GM23338 (cell line): ENCODE measurements around the gene CCDC167. TPM values are rescaled to one million over a fixed set of nuclear protein-coding genes. Genes with fewer than 3 reads are reported as not detected.

Experiments
- CREB1 ChIP-seq: fragments of 250-450 bp; sonication (Bioruptor Pico); IDR thresholded peaks from 2 replicates; pipeline ENCODE4 v1.5.0; 2020; ENCODE audit warnings: low read depth, mild to moderate bottlenecking, moderate library complexity
- EZH2 ChIP-seq: fragments of 200-600 bp; sonication (generic); IDR thresholded peaks from one replicate; pipeline ENCODE4 v1.8.0; 2017; ENCODE audit warnings: antibody characterized with exemption, mild to moderate bottlenecking, low read depth; ENCODE audit not compliant: unreplicated experiment
- NANOG ChIP-seq: IDR thresholded peaks from 2 replicates; pipeline ENCODE4 v1.6.1; 2016; ENCODE audit warnings: antibody characterized with exemption, borderline replicate concordance
- STAT1 ChIP-seq: IDR thresholded peaks from one replicate; pipeline ENCODE4 v1.6.1; 2016; ENCODE audit warnings: antibody characterized with exemption; ENCODE audit not compliant: unreplicated experiment
- ZNF331 ChIP-seq: fragments of 250-450 bp; sonication (Bioruptor Pico); IDR thresholded peaks from 2 replicates; pipeline ENCODE4 v1.5.0; 2020; ENCODE audit warnings: low read depth, mild to moderate bottlenecking, moderate library complexity
- polyA plus RNA-seq: library from polyadenylated mRNA; unstranded; fragments of >200 nt; fragmentation: Nextera tagmentation; extraction: Ambion mirVana; gene quantifications from 2 replicates; pipeline ENCODE4 v1.2.1, GENCODE V29; 2016
- total RNA-seq: library from RNA; depleted of rRNA; stranded (reverse); fragments of >200 nt; shearing (Covaris generic); gene quantifications from 2 replicates; pipeline ENCODE4 v1.2.3, GENCODE V29; 2014
- TF ChIP-seq, protein P1 (sequence below): fragments of 250-450 bp; sonication (Bioruptor Pico); IDR thresholded peaks from 2 replicates; pipeline ENCODE4 v1.5.0; 2020; ENCODE audit warnings: mild to moderate bottlenecking, moderate library complexity
- TF ChIP-seq, protein P2 (sequence below), 2 experiments: fragments of 200-600 bp in 1 of 2; sonication (generic) in 1 of 2; conservative IDR thresholded peaks; 2 replicates each; pipeline versions ENCODE4 v1.5.1 to v1.6.1; 2016 to 2017; ENCODE audit warnings: antibody characterized with exemption in 2 of 2, low read depth in 2 of 2, mild to moderate bottlenecking in 2 of 2, moderate library complexity in 1 of 2
- TF ChIP-seq, protein P3 (sequence below): IDR thresholded peaks from 2 replicates; pipeline ENCODE4 v1.6.1; 2016; ENCODE audit warnings: antibody characterized with exemption

Gene CCDC167
- total and polyA plus RNA-seq, 2 experiments from 2014 or later: 17.6 to 21.4 TPM

DNA sequence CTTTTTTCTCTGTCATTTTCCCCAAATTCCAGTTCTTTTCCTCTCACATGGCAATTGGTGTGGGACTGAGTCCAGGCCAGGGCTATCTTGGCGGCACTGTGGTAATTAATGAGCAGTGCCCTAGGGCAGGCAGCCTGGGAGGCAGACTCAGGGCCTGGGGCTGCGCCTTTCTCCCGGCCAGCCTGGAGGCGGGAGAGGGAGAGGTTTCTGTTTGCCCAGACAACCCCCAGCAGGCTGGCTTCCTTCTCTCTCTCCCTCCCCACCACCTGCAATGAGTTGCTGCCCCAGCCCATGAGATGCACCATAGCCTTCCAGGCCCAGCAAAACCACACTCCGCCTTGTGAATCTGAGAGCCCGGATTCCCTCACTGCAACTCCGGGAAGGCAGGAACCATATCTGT, 15.1 kb upstream of the CCDC167 start (continued):
- TF ChIP-seq, protein P1, sequence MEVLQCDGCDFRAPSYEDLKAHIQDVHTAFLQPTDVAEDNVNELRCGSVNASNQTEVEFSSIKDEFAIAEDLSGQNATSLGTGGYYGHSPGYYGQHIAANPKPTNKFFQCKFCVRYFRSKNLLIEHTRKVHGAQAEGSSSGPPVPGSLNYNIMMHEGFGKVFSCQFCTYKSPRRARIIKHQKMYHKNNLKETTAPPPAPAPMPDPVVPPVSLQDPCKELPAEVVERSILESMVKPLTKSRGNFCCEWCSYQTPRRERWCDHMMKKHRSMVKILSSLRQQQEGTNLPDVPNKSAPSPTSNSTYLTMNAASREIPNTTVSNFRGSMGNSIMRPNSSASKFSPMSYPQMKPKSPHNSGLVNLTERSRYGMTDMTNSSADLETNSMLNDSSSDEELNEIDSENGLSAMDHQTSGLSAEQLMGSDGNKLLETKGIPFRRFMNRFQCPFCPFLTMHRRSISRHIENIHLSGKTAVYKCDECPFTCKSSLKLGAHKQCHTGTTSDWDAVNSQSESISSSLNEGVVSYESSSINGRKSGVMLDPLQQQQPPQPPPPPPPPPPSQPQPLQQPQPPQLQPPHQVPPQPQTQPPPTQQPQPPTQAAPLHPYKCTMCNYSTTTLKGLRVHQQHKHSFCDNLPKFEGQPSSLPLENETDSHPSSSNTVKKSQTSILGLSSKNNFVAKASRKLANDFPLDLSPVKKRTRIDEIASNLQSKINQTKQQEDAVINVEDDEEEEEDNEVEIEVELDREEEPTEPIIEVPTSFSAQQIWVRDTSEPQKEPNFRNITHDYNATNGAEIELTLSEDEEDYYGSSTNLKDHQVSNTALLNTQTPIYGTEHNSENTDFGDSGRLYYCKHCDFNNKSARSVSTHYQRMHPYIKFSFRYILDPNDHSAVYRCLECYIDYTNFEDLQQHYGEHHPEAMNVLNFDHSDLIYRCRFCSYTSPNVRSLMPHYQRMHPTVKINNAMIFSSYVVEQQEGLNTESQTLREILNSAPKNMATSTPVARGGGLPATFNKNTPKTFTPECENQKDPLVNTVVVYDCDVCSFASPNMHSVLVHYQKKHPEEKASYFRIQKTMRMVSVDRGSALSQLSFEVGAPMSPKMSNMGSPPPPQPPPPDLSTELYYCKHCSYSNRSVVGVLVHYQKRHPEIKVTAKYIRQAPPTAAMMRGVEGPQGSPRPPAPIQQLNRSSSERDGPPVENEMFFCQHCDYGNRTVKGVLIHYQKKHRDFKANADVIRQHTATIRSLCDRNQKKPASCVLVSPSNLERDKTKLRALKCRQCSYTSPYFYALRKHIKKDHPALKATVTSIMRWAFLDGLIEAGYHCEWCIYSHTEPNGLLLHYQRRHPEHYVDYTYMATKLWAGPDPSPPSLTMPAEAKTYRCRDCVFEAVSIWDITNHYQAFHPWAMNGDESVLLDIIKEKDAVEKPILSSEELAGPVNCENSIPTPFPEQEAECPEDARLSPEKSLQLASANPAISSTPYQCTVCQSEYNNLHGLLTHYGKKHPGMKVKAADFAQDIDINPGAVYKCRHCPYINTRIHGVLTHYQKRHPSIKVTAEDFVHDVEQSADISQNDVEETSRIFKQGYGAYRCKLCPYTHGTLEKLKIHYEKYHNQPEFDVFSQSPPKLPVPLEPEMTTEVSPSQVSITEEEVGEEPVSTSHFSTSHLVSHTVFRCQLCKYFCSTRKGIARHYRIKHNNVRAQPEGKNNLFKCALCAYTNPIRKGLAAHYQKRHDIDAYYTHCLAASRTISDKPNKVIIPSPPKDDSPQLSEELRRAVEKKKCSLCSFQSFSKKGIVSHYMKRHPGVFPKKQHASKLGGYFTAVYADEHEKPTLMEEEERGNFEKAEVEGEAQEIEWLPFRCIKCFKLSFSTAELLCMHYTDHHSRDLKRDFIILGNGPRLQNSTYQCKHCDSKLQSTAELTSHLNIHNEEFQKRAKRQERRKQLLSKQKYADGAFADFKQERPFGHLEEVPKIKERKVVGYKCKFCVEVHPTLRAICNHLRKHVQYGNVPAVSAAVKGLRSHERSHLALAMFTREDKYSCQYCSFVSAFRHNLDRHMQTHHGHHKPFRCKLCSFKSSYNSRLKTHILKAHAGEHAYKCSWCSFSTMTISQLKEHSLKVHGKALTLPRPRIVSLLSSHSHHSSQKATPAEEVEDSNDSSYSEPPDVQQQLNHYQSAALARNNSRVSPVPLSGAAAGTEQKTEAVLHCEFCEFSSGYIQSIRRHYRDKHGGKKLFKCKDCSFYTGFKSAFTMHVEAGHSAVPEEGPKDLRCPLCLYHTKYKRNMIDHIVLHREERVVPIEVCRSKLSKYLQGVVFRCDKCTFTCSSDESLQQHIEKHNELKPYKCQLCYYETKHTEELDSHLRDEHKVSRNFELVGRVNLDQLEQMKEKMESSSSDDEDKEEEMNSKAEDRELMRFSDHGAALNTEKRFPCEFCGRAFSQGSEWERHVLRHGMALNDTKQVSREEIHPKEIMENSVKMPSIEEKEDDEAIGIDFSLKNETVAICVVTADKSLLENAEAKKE (CRISPR knock-in tag): no peak
- TF ChIP-seq EZH2: no peak
- TF ChIP-seq, protein P2, sequence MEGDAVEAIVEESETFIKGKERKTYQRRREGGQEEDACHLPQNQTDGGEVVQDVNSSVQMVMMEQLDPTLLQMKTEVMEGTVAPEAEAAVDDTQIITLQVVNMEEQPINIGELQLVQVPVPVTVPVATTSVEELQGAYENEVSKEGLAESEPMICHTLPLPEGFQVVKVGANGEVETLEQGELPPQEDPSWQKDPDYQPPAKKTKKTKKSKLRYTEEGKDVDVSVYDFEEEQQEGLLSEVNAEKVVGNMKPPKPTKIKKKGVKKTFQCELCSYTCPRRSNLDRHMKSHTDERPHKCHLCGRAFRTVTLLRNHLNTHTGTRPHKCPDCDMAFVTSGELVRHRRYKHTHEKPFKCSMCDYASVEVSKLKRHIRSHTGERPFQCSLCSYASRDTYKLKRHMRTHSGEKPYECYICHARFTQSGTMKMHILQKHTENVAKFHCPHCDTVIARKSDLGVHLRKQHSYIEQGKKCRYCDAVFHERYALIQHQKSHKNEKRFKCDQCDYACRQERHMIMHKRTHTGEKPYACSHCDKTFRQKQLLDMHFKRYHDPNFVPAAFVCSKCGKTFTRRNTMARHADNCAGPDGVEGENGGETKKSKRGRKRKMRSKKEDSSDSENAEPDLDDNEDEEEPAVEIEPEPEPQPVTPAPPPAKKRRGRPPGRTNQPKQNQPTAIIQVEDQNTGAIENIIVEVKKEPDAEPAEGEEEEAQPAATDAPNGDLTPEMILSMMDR (conservative IDR thresholded peaks at IDR 0.05; ENCODE audit: low read depth in 2 of 2): no peak
- no peak for TF ChIP-seq STAT1
- TF ChIP-seq, protein P3, sequence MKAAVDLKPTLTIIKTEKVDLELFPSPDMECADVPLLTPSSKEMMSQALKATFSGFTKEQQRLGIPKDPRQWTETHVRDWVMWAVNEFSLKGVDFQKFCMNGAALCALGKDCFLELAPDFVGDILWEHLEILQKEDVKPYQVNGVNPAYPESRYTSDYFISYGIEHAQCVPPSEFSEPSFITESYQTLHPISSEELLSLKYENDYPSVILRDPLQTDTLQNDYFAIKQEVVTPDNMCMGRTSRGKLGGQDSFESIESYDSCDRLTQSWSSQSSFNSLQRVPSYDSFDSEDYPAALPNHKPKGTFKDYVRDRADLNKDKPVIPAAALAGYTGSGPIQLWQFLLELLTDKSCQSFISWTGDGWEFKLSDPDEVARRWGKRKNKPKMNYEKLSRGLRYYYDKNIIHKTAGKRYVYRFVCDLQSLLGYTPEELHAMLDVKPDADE: no peak
- TF ChIP-seq NANOG: no peak
- TF ChIP-seq CREB1 (CRISPR knock-in tag): no peak
- no peak for TF ChIP-seq ZNF331 (CRISPR knock-in tag)
